ENCODE data around the gene NLRP8.

The NLRP8 gene

GRCh38 chr19:55980415-55980814 lies 32.8 kb downstream of the NLRP8 start:
- no peaks in the 10 kb centered on the region for H3K79me1 ChIP-seq (ENCODE audit: low read length)
- H3K79me2 ChIP-seq (ENCODE audit: control insufficient read depth, insufficient read depth, low read length): no peaks in the 10 kb centered on the region
- H2BK15ac ChIP-seq (replicated peaks; ENCODE audit: low read depth): no peak overlapping the region
- H3K4me2 ChIP-seq (ENCODE audit: low read length): no peak overlapping the region
- no peak overlapping the region for H3K56ac ChIP-seq (ENCODE audit: low read length)
- no peaks in the 10 kb centered on the region for H3K27me3 ChIP-seq (ENCODE audit: insufficient read depth, low read length, poor library complexity)
- no peak overlapping the region for H3K18ac ChIP-seq (ENCODE audit: low read length)
- no peak overlapping the region for H4K5ac ChIP-seq (ENCODE audit: low read length)
- no peak overlapping the region for H3K4me3 ChIP-seq (ENCODE audit: low read length)
- H3K9ac ChIP-seq (ENCODE audit: low read length): no peak overlapping the region
- H2AK5ac ChIP-seq (ENCODE audit: low read length): no peak overlapping the region
- no peak overlapping the region for H2BK120ac ChIP-seq (ENCODE audit: low read depth, low read length)
- no peak overlapping the region for H3K27ac ChIP-seq (ENCODE audit: low read depth, low read length)
- WGBS (ENCODE audit: extremely low coverage, insufficient coverage, low lambda C conversion rate): no CpG with 5 or more reads among the region's 9 CpGs
- no peak overlapping the region for H3K4ac ChIP-seq (ENCODE audit: low read depth, low read length)
- H3K36me3 ChIP-seq (ENCODE audit: control insufficient read depth, insufficient read depth, low read length): no peaks in the 10 kb centered on the region
- no peaks in the 10 kb centered on the region for H3K4me1 ChIP-seq (ENCODE audit: control insufficient read depth, low read depth, low read length)
- H2BK5ac ChIP-seq (ENCODE audit: low read length): no peak overlapping the region
- no peak overlapping the region for H3K23ac ChIP-seq (ENCODE audit: low read length)
- no peak overlapping the region for H4K8ac ChIP-seq (ENCODE audit: low read depth, low read length)
- DNase-seq: no peak

- H4K8ac ChIP-seq (ENCODE audit: low read depth, low read length): no peak overlapping the region
- no peak overlapping the region for H2BK120ac ChIP-seq (ENCODE audit: low read depth, low read length)
- no peak overlapping the region for H3K4me2 ChIP-seq (ENCODE audit: low read length)
- H2BK15ac ChIP-seq (replicated peaks; ENCODE audit: low read depth): no peak overlapping the region
- H3K18ac ChIP-seq (ENCODE audit: low read length): no peak overlapping the region
- no peaks in the 10 kb centered on the region for H3K27me3 ChIP-seq (ENCODE audit: insufficient read depth, low read length, poor library complexity)
- DNase-seq: no peak
- H3K79me2 ChIP-seq (ENCODE audit: control insufficient read depth, insufficient read depth, low read length): no peaks in the 10 kb centered on the region
- no peaks in the 10 kb centered on the region for H3K36me3 ChIP-seq (ENCODE audit: control insufficient read depth, insufficient read depth, low read length)
- no peak overlapping the region for H4K5ac ChIP-seq (ENCODE audit: low read length)
- WGBS (ENCODE audit: extremely low coverage, insufficient coverage, low lambda C conversion rate): no CpG with 5 or more reads among the region's 1 CpG
- H3K79me1 ChIP-seq (ENCODE audit: low read length): no peaks in the 10 kb centered on the region
- H3K4me1 ChIP-seq (ENCODE audit: control insufficient read depth, low read depth, low read length): no peaks in the 10 kb centered on the region
- no peak overlapping the region for H3K23ac ChIP-seq (ENCODE audit: low read length)
- no peak overlapping the region for H3K27ac ChIP-seq (ENCODE audit: low read depth, low read length)
- no peak overlapping the region for H3K4me3 ChIP-seq (ENCODE audit: low read length)
- H3K56ac ChIP-seq (ENCODE audit: low read length): no peak overlapping the region
- no peak overlapping the region for H2AK5ac ChIP-seq (ENCODE audit: low read length)
- H2BK5ac ChIP-seq (ENCODE audit: low read length): no peak overlapping the region
- H3K4ac ChIP-seq (ENCODE audit: low read depth, low read length): no peak overlapping the region
- H3K9ac ChIP-seq (ENCODE audit: low read length): no peak overlapping the region
These were observed 37.6 kb downstream of the NLRP8 start for GRCh38 chr19:55985254-55985653.

- Histone ChIP-seq H3K79me1 (ENCODE audit: low read length) (no peaks in the 10 kb centered on the region), H4K8ac (ENCODE audit: low read depth, low read length) (no peak within 1 kb of the TSS), H3K27ac (ENCODE audit: low read depth, low read length) (no peak within 1 kb of the TSS), H2BK120ac (ENCODE audit: low read depth, low read length) (no peak within 1 kb of the TSS), H3K23ac (ENCODE audit: low read length) (no peak within 1 kb of the TSS), H3K36me3 (ENCODE audit: control insufficient read depth, insufficient read depth, low read length) (no peaks in the 10 kb centered on the region), H3K4me1 (ENCODE audit: control insufficient read depth, low read depth, low read length) (no peaks in the 10 kb centered on the region), H3K18ac (ENCODE audit: low read length) (no peak within 1 kb of the TSS), H3K79me2 (ENCODE audit: control insufficient read depth, insufficient read depth, low read length) (no peaks in the 10 kb centered on the region), H2BK5ac (ENCODE audit: low read length) (no peak within 1 kb of the TSS), H3K27me3 (ENCODE audit: insufficient read depth, low read length, poor library complexity) (no peaks in the 10 kb centered on the region), H3K4me3 (ENCODE audit: low read length) (no peak within 1 kb of the TSS), H4K5ac (ENCODE audit: low read length) (no peak within 1 kb of the TSS), H3K9ac (ENCODE audit: low read length) (no peak within 1 kb of the TSS), H2BK15ac (replicated peaks; ENCODE audit: low read depth) (no peak within 1 kb of the TSS), H3K4ac (ENCODE audit: low read depth, low read length) (no peak within 1 kb of the TSS), H3K56ac (ENCODE audit: low read length) (no peak within 1 kb of the TSS), H2AK5ac (ENCODE audit: low read length) (no peak within 1 kb of the TSS), H3K4me2 (ENCODE audit: low read length) (no peak within 1 kb of the TSS)
- no CpG with 5 or more reads among the region's 10 CpGs for WGBS (ENCODE audit: extremely low coverage, insufficient coverage, low lambda C conversion rate)
- DNase-seq: no peak
These were observed 38.9 kb downstream of the NLRP8 start, which contains the start of gene NLRP5 for GRCh38 chr19:55986487-55986886. Gene NLRP5 (plus strand): TSS chr19:55986775.

- no peaks in the 10 kb centered on the region for H3K36me3 ChIP-seq (ENCODE audit: control insufficient read depth, insufficient read depth, low read length)
- H3K4ac ChIP-seq (ENCODE audit: low read depth, low read length): no peak overlapping the region
- H3K4me2 ChIP-seq (ENCODE audit: low read length): no peak overlapping the region
- WGBS (ENCODE audit: extremely low coverage, insufficient coverage, low lambda C conversion rate): no CpG with 5 or more reads among the region's 5 CpGs
- no peak overlapping the region for H3K56ac ChIP-seq (ENCODE audit: low read length)
- H3K79me2 ChIP-seq (ENCODE audit: control insufficient read depth, insufficient read depth, low read length): no peaks in the 10 kb centered on the region
- DNase-seq: no peak
- no peak overlapping the region for H2AK5ac ChIP-seq (ENCODE audit: low read length)
- H3K4me1 ChIP-seq (ENCODE audit: control insufficient read depth, low read depth, low read length): no peaks in the 10 kb centered on the region
- no peak overlapping the region for H2BK5ac ChIP-seq (ENCODE audit: low read length)
- H3K27me3 ChIP-seq (ENCODE audit: insufficient read depth, low read length, poor library complexity): no peaks in the 10 kb centered on the region
- H3K4me3 ChIP-seq (ENCODE audit: low read length): no peak overlapping the region
- H3K18ac ChIP-seq (ENCODE audit: low read length): no peak overlapping the region
- H2BK15ac ChIP-seq (replicated peaks; ENCODE audit: low read depth): no peak overlapping the region
- no peak overlapping the region for H4K8ac ChIP-seq (ENCODE audit: low read depth, low read length)
- H3K27ac ChIP-seq (ENCODE audit: low read depth, low read length): no peak overlapping the region
- no peak overlapping the region for H3K9ac ChIP-seq (ENCODE audit: low read length)
- H4K5ac ChIP-seq (ENCODE audit: low read length): no peak overlapping the region
- no peaks in the 10 kb centered on the region for H3K79me1 ChIP-seq (ENCODE audit: low read length)
- no peak overlapping the region for H3K23ac ChIP-seq (ENCODE audit: low read length)
- H2BK120ac ChIP-seq (ENCODE audit: low read depth, low read length): no peak overlapping the region
These were observed 43.2 kb downstream of the NLRP8 start for GRCh38 chr19:55990831-55991230.

- no CpG with 5 or more reads among the region's 1 CpG for WGBS (ENCODE audit: extremely low coverage, insufficient coverage, low lambda C conversion rate)
- Histone ChIP-seq H3K56ac (ENCODE audit: low read length) (no peak overlapping the region), H3K79me2 (ENCODE audit: control insufficient read depth, insufficient read depth, low read length) (no peaks in the 10 kb centered on the region), H3K79me1 (ENCODE audit: low read length) (no peaks in the 10 kb centered on the region), H2BK120ac (ENCODE audit: low read depth, low read length) (no peak overlapping the region), H4K8ac (ENCODE audit: low read depth, low read length) (no peak overlapping the region), H3K4me2 (ENCODE audit: low read length) (no peak overlapping the region), H3K4me3 (ENCODE audit: low read length) (no peak overlapping the region), H3K27ac (ENCODE audit: low read depth, low read length) (no peak overlapping the region), H3K23ac (ENCODE audit: low read length) (no peak overlapping the region), H3K18ac (ENCODE audit: low read length) (no peak overlapping the region), H3K27me3 (ENCODE audit: insufficient read depth, low read length, poor library complexity) (no peaks in the 10 kb centered on the region), H3K4ac (ENCODE audit: low read depth, low read length) (no peak overlapping the region), H3K36me3 (ENCODE audit: control insufficient read depth, insufficient read depth, low read length) (no peaks in the 10 kb centered on the region), H3K9ac (ENCODE audit: low read length) (no peak overlapping the region), H3K4me1 (ENCODE audit: control insufficient read depth, low read depth, low read length) (no peaks in the 10 kb centered on the region), H2BK15ac (replicated peaks; ENCODE audit: low read depth) (no peak overlapping the region), H2BK5ac (ENCODE audit: low read length) (no peak overlapping the region), H4K5ac (ENCODE audit: low read length) (no peak overlapping the region), H2AK5ac (ENCODE audit: low read length) (no peak overlapping the region)
- no peak for DNase-seq
These were observed 45.9 kb downstream of the NLRP8 start for GRCh38 chr19:55993492-55993891.

- Histone ChIP-seq H3K79me1 (ENCODE audit: low read length) (no peaks in the 10 kb centered on the region), H3K4me3 (ENCODE audit: low read length) (no peak overlapping the region), H3K23ac (ENCODE audit: low read length) (no peak overlapping the region), H3K27me3 (ENCODE audit: insufficient read depth, low read length, poor library complexity) (no peaks in the 10 kb centered on the region), H3K36me3 (ENCODE audit: control insufficient read depth, insufficient read depth, low read length) (no peaks in the 10 kb centered on the region), H3K18ac (ENCODE audit: low read length) (no peak overlapping the region), H3K4ac (ENCODE audit: low read depth, low read length) (no peak overlapping the region), H3K79me2 (ENCODE audit: control insufficient read depth, insufficient read depth, low read length) (no peaks in the 10 kb centered on the region), H2BK5ac (ENCODE audit: low read length) (no peak overlapping the region), H4K5ac (ENCODE audit: low read length) (no peak overlapping the region), H3K56ac (ENCODE audit: low read length) (no peak overlapping the region), H3K27ac (ENCODE audit: low read depth, low read length) (no peak overlapping the region), H3K4me2 (ENCODE audit: low read length) (no peak overlapping the region), H2BK15ac (replicated peaks; ENCODE audit: low read depth) (no peak overlapping the region), H2BK120ac (ENCODE audit: low read depth, low read length) (no peak overlapping the region), H4K8ac (ENCODE audit: low read depth, low read length) (no peak overlapping the region), H3K4me1 (ENCODE audit: control insufficient read depth, low read depth, low read length) (no peaks in the 10 kb centered on the region), H2AK5ac (ENCODE audit: low read length) (no peak overlapping the region), H3K9ac (ENCODE audit: low read length) (no peak overlapping the region)
- no CpG with 5 or more reads among the region's 1 CpG for WGBS (ENCODE audit: extremely low coverage, insufficient coverage, low lambda C conversion rate)
- DNase-seq: no peak
These were observed 67.1 kb downstream of the NLRP8 start for GRCh38 chr19:56014765-56015164.

All from mesendoderm (in vitro differentiated cells).